ENCODE results near the gene LDB2. TPM values are rescaled to one million over a fixed set of nuclear protein-coding genes. Genes with fewer than 3 reads are reported as not detected.

LDB2 gene
- 191 and 428 TPM in 2 replicates for total RNA-seq

GRCh38 chr4:16897991-16898827 is at the start of gene LDB2:
LDB2 (minus strand) TSS chr4:16898645.

